Measurements from ENCODE around the gene ZFYVE27.
A peak's percentile ranks its signal among the peaks of the same experiment; 100 is the strongest.

ZFYVE27 gene

DNA sequence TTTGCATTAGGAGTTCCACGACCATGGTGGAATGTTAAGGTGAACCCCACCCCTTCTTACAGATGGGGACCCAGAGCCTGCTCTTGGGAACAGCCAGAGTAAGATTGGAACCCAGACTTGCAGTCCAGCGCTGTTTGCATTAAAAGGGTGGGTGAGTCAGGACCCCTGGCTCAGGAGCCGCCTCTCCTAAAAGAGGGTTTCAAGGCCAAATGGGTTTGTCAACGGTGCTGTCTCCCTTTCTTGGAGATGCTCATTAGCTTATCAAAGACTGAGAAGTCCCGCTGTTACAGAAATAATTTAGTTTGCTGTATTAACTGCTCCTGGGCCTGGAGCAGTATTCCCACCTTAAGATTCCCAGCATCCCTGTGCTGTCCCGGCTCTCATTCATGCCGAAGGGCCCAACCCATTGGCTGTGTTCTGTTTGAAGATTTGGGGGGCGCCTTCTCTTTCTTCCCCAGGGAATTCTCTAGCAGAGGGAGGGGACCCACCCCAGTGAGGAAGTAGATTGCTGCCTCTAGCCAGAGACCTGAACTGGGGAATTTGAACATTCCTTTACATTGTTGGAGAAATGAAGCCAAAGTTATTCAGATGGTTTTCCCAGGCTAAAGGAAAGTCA lies 21.6 kb upstream of the ZFYVE27 start:
- DNase-seq = no peak

DNA sequence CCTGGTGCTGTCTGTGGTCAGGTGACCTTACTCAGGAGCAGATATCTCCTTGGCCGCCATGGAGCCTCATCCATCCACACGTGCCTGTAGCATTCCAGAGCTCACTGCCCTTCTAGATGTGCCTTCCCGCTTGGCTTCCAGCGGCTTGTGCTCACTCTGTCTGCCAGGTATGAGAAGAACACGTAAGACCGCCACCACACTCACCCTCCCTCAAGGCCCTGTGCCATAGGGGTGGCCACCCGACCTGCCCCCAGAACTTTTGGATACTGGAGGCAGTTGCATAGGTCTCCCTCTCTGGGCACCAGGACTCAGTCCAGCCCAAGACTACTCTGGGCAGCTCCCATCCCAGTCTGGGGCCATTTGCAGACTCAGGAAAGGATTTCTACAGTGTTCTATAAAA lies 19.3 kb upstream of the ZFYVE27 start:
- DNase-seq = no peak

- DNase-seq = no peak
Measured at GRCh38 chr10:97718178-97718577, 18.8 kb upstream of the ZFYVE27 start.

DNA sequence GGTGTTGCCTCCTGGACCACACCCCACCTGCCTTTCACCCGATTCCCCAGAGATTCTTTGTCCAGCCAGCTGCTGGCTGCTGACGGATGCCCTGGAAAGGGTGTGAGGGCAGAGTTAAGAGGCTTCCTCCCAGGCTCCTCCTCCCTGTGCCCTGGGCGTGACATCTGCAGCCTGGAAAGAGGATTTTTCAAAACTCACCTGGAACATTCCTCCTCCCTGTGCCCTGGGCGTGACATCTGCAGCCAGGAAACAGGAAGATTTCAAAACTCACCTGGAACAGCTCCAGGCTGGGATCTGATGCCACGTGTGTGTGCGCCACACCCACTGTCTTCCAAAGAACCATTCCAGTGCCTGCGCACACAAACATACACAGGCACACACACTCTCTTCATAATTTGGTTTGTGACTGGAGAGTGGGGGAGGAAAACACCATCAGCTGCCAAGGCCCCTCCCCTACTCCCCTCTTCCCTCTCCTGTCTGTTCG lies 18.2 kb upstream of the ZFYVE27 start:
- DNase-seq = no peak

DNA sequence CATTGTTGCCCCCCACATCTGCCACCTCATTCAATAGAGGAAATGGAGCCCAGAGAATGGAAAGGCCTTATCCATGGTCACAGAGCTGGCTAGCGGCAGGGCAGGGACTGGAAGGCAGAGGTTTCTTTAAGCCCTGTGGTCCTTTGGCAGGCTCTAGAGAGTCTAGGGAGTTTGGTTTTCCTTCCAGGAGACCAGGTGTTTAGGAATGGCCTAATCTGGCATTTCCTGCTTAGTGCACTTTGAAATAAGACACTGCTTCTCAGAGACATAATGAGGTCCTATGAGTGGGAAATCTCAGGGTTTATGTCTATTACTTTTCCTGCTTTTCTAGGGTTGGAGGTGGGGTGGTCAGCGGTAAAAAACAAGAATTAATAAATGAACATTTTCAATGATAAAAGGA lies 17.3 kb upstream of the ZFYVE27 start:
- DNase-seq = no peak

DNA sequence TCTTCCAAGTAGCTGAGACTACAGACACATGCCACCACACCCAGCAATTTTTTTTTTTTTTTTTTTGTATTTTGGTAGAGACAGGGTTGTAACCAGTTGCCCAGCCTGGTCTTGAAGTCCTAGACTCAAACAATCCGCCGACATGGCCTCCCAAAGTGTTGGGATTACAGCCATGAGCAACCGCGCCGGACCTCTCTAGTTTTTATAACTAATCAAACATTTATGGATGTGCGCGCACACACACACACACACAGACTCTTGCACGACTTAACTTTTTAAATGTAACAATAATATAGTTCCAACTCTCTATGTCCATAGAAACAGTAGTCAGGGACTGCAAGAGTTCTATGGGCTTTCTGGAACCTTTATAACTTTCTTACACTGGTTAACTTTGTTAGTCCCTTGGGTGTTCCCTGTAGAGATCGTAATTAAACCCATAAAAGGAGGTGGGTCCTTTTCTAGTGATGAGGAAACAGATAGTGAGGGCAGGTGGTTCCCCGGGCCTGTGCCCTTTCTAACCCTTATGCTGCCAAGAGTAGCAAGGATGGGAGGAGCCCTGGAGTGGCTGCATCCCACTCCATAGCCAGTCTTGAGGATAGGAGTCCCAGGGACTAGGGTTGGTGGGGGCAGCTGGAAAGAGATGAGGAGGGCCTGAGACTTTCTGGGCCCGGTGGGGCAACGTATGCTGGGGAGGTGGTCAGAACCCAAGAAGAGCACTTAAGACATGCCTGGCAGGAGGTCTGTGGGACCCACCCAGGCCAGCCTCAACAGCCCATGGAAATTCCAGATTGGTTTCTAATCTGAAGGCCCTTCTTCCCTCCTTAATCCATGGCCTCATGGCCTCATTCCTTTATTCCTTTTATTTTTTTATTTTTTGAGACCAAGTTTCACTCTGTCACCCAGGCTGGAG lies 14.8 kb upstream of the ZFYVE27 start:
- no peak for DNase-seq

DNA sequence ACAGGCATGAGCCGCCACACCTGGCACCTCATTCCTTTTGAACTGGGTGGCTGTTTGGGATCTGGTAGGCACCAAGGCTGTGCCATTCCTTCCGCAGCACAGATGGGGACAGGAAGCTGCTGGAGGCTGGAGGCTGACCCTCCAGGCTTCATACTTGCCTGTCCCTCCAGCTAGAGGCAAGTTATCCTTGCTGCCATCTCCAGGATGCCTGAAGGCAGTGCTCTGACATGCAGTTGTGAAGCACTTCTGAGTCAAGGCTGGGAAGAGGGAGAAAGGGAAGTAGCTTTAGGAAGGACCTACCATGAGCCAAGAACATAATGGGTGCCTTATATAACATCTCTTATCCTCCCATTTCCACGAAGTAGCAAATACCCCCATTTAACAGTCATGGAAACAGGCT lies 13.9 kb upstream of the ZFYVE27 start:
- no peak for DNase-seq

DNA sequence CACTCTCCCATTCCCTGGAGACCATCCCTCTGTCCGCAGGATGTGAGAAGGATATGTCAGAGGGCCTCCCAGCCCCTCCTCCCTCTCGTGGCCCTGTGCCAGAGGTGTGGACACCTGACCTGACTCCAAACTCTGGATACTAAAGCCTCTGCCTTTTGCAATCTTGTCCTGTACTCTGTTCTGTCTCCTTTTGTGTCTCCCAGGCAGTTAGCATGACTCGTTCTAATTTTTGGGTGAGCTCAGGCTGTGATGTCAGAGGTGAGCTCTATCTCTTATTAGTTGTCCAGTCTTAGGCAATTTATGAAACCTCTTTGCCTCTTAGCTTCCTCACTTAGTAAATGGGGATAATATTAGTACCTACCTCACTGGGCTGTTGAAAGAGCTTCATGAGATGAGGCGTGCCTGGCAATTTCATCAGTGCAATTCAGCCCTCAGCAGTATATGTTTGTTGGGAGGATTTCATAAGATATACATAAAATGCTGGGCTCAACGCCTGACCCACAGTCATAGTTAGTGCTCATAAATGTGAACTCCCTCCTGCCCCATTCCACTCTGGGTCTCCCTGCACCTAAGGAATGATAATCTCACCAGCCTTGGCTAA lies 12.5 kb upstream of the ZFYVE27 start:
- DNase-seq = no peak

- no peak for DNase-seq
Measured at GRCh38 chr10:97726636-97727178, 10.2 kb upstream of the ZFYVE27 start.

GRCh38 chr10:97729014-97729413 lies 7.9 kb upstream of the ZFYVE27 start:
- DNase-seq = no peak

GRCh38 chr10:97731346-97732051 lies 5.4 kb upstream of the ZFYVE27 start:
- peak; percentile 57 for DNase-seq

DNA sequence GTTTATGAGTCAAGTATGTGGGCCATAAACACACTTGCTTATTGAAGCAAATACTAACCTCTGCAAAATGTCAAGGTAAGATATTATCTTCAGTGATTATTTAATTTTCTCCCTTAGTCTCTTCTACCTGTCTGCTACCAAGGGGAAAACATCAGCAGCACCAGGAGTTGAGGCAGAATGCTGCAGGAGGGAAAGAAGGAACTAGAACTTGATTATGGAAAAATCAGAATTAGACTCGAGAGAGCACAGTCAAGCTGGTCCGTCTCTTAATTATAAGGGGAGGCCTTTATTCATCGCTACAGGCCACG lies 4.9 kb upstream of the ZFYVE27 start:
- DNase-seq = no peak

DNA sequence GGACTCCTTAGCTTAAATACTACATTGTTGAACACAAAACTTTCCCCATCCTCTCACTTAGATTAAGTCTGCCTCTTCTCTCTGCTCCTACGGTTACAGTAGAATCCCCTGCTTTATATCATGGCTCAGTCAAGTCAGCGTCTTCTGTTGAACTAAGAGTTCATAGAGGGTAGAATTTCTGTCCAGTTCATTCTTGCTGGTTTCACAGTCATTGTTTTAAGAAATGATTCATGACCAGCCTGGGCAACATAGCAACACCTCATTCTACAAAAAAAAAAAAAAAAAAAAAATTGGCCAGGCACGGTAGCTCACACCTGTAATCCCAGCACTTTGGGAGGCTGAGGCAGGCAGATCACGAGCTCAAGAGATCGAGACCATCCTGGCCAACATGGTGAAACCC lies 3.7 kb upstream of the ZFYVE27 start:
- DNase-seq = no peak

- DNase-seq = no peak
Measured at GRCh38 chr10:97734021-97734420, 2.9 kb upstream of the ZFYVE27 start.

DNA sequence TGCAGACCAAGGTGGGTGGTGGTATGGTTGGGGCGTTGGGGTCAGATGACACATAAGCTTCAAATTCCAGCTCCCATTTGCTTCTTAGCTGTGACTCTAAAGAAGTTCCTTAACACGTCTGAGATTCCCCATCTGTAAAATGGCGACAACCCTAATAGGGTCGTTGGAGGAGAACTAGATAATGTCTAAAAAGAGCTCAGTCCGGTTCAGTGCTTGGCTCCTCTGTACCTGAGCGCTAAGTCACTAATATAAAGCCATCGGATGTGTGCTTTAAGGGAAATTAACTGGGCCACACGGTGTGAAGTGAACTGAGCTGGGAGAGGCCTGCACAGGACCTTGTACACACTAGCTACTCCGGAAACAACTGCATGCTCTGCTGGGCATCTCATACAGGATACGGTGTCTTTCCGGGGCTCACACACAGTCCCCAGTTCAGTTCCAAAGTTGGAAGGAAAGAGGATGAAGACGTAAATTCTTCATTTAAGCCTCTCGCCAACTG lies 476 bp upstream of the ZFYVE27 start:
- DNase-seq = no peak

GRCh38 chr10:97737770-97738265 lies 890 bp downstream of the ZFYVE27 start:
- DNase-seq = no peak

DNA sequence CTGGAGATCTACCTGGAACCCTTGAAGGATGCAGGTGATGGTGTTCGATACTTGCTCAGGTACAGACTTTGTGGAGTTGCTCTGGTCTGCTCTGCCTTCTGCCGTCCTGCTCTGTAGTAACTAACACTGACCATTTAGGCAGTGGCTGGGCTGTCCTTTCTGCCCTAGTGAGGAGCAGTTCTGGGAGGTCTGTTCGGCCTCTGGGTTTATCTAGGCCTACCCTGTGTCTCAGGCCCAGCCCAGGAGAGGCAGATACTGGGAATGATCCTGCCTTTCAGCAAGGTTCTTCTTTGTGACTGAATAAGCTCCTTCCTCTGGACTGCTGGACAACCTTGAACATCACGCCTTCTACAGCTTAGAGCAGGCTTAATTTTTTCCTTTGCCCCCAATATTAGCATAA lies 1.7 kb downstream of the ZFYVE27 start:
- DNase-seq = no peak

GRCh38 chr10:97740613-97741012 lies 3.7 kb downstream of the ZFYVE27 start:
- no peak for DNase-seq

DNA sequence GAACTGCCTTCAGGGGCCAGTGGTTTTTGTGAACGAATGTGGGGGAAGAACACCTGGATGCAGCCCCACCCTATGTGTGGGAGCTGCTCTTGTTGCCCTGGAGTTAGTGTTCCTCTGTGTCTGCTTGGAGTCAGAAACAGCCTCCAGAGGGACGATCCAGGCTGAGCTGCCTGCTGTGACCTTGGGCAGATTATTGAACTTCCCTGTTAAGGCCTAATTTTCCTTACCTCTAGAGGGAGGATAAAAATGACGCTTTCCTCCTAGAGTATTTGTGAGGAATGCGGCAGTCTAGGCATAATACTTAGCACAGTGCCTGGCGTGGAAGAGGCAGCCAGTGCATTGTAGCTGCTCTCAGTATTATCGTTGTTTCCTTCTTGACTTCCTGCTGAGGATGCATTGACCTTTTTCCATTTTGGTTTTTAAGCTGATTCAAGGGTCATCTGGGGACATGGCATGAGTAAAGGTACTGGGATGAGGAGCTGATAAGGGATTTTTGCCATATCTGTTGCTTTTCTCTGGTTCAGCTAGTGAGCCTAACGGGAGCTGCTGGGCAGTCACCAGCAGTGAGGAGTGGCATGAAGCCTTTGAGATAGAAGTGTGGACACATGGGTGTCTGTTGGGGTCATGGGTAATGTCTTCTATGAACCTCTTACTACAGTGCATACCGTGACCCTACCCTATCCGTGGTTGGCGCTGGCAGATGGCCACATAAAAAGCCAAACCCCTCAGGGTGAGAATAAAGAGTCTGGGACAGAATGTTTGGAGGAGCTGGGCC lies 6.4 kb downstream of the ZFYVE27 start:
- no peak for DNase-seq

DNA sequence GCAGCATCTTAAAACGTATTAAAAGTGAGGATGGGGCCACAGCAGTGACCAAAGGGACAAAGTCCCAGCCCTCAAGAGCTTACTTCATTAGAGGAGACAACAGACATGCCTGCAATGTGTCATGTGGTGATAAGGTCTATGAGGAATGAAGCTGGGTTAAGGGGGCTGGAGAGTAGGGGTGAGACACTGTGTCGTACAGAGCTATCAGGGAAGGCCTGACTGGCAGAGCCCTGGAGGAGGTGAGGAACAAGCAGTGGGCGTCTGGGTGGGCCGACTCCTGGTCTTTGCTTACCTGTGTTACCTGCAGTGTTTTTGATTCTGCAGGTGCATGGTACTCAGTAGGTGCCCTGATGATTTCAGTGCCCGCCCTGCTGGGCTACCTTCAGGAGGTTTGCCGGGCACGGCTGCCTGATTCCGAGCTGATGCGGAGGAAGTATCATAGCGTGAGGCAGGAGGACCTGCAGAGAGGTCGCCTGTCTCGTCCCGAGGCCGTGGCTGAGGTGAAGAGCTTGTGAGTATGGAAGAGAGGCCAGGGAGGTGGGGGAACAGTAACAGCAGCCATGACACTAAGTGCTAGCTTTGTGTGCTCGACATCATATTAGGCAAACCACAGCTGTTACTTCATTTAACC lies 7.6 kb downstream of the ZFYVE27 start:
- DNase-seq = no peak

- DNase-seq = no peak
Measured at GRCh38 chr10:97747573-97747972, 10.6 kb downstream of the ZFYVE27 start.

GRCh38 chr10:97748116-97748515 lies 11.2 kb downstream of the ZFYVE27 start:
- no peak for DNase-seq
